Embryonic facial prominence (tissue), 1 donor: ENCODE measurements around the gene SIPA1L3.

Experiments
- DNase-seq: peaks from one replicate; pipeline ENCODE4 v3.0.0-alpha.2; 2016; ENCODE audit errors: extremely low spot score

Gene SIPA1L3

DNA sequence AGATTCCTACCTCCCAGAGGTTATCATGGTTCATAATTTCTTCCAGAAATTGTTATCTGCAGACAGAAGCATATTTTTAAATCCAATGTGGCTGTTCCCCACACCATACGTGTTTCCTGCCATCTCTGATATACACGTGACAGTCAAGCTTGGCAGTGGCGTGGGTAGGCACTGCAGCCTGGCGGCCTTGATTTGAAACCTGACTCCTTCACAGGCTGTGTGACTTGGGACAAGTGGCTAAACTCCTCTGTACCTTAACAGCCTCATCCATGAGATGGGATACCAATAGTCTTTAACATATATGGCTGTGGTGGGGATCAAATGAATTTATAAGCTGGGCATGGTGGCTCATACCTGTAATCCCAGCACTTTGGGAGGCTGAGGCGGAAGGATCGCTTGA is 283.8 kb downstream of the SIPA1L3 start:
- no peak for DNase-seq

GRCh38 chr19:38191747-38192146 is 284.7 kb downstream of the SIPA1L3 start:
- no peak for DNase-seq

DNA sequence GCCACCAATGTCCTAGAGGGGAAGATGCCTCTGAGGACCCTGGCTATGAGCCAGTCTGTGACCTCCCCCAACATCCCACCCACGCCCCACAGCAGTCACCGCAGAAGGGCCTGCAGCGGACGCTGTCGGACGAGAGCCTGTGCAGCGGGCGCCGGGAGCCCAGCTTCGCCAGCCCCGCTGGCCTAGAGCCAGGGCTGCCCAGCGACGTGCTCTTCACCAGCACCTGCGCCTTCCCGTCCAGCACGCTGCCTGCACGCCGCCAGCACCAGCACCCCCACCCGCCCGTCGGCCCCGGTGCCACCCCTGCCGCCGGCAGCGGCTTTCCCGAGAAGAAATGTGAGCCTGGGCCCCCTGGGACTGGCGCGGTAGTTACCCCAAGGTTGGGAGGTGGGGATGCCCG is 286.4 kb downstream of the SIPA1L3 start:
- no peak for DNase-seq

- DNase-seq, result no peak
Observed at GRCh38 chr19:38194061-38194701, 287.2 kb downstream of the SIPA1L3 start.

GRCh38 chr19:38195237-38195636 is 288.2 kb downstream of the SIPA1L3 start:
- no peak for DNase-seq

DNA sequence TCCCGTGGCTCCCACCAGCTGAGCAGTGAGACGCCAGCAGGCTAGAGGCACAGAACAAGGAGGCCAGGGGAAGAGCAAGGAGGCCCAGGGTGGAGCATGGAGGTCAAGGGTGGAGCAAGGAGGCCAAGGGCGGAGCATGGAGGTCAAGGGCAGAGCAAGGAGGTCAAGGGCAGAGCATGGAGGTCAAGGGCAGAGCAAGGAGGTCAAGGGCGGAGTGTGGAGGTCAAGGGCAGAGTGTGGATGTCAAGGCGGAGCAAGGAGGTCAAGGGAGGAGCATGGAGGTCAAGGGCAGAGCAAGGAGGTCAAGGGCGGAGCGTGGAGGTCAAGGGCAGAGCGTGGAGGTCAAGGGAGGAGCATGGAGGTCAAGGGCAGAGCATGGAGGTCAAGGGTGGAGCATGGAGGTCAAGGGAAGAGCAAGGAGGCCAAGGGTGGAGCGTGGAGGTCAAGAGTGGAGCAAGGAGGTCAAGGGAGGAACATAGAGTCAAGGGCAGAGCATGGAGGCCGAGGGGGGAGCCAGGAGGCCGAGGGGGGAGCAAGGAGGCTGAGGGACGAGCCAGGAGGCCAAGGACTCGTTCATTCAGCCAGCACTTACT is 289.3 kb downstream of the SIPA1L3 start:
- DNase-seq, result no peak

DNA sequence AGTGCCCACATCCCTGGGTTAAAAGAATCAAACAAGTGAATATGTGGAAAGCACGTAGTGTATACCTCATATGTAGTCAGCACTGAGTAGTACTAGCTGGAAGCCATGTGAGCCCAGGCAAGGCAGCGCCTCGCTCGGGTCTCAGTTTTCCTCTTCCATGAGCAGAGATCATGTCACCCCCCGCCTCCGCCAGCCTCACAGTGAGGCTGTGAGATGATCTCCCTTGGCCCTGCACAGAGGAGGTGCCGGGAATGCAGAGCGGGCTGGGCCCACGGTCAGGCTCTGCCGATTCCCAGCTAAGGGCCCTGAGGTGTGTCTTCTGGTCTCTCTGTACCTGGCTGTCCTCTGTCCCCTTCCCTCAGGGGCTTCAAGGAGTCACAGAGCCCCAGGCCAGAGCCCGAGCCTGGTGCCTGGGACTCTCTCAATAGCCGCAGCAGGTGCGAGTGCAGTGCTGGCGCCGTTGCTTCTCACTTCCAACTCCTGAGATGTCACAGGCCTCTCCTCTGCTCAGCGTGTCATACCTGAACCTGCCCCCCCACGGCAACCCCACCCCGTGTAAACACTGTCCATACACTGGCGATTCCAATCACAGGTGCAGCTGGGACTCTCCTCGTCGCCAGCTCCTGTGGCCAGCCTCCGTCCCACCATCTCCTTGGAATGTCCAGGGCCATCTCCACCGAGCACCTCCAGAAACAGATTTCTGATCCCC is 290.1 kb downstream of the SIPA1L3 start:
- DNase-seq, result no peak

- DNase-seq, result no peak
Observed at GRCh38 chr19:38197937-38198704, 291.1 kb downstream of the SIPA1L3 start.

GRCh38 chr19:38199340-38199739 is 292.3 kb downstream of the SIPA1L3 start:
- no peak for DNase-seq

DNA sequence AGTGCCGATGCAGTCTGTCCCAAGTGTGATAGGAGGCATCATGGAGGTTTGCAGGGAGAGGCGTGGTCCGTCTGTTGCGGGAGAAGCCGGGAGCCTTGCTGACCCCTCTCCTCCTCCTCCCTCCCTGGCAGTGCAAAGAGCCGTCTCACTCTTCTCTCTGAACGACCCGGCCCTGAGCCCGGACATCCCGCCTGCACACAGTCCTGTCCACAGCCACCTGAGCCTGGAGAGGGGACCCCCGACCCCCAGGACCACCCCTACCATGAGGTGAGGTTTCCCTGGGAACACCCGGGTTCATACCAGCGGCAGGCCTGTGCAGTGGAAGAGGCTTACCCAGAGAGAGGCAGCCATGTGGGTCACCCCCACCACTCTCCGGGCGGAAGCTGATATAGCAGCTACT is 294.7 kb downstream of the SIPA1L3 start:
- DNase-seq, result no peak

- no peak for DNase-seq
Observed at GRCh38 chr19:38202504-38202903, 295.5 kb downstream of the SIPA1L3 start.

- DNase-seq, result no peak
Observed at GRCh38 chr19:38203197-38203596, 296.2 kb downstream of the SIPA1L3 start.

DNA sequence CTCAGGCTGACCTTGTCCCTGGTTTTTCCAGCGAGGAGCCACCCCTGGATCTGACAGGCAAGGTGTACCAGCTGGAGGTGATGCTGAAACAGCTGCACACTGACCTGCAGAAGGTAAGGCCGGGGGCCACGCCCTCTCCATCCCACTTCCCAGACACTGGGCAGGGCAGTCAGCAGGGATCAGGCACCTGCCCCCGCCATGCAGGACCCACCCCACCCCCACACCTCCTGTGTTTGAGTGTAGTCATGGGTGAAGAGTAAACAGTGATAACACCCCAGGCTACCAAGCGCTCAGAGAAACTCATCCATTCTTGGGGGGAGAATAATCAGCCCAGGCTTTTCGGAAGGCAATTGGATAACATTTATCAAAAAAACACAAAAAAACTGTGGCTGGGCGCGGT is 297.1 kb downstream of the SIPA1L3 start:
- DNase-seq, result no peak

GRCh38 chr19:38204728-38205127 is 297.7 kb downstream of the SIPA1L3 start:
- no peak for DNase-seq

DNA sequence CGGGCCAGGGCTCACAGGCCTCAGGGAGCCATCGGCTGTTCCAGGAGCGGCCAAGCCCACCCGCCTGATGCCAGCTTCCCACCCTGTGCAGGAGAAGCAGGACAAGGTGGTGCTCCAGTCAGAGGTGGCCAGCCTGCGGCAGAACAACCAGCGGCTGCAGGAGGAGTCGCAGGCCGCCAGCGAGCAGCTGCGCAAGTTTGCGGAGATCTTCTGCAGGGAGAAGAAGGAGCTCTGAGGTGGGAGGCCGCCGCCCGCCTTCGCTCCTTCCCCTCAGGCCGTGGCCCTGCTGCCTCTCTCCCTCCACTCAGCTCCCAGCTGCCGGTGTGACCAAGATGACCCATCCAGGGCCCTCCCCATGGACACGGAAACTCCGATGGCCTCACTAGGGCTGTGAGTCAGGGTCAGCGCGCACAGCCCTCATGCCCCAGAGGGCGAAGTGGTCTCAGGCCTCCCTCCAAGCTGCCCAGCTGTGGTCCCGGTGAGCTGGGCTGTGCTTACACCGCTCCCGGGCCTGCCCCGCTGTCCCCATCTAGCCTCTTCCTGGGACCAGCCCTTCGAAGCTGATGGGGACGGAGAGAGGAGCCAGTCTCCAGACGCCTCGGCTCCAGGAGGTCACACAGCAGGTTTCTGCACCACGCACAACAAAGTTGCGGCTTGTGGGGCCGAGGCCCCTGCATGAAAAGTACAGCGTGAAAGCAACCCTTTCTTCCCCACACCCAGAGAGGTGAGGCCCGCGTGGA is 299.2 kb downstream of the SIPA1L3 start:
- DNase-seq, result no peak

DNA sequence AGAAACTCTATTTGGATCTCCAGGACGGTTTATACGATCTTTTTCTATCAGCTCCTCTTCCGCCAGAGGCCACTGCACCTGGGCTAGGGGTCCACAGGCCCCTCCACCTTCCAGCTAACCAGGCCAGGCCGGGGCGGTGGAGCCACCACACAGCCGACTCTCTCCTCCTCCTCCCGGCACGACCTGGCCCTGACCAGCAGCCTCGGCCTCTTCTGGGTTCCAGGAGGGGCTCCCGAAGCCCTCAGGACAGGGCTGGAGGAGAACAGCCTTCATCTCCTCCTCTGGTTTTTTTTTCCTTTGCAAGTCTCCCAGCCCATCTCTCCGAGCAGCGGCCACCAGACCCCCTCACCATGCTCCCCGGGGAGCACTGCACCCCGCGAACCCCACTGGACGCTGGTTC is 299.9 kb downstream of the SIPA1L3 start:
- DNase-seq, result no peak

GRCh38 chr19:38207543-38207942 is 300.5 kb downstream of the SIPA1L3 start:
- DNase-seq, result no peak

DNA sequence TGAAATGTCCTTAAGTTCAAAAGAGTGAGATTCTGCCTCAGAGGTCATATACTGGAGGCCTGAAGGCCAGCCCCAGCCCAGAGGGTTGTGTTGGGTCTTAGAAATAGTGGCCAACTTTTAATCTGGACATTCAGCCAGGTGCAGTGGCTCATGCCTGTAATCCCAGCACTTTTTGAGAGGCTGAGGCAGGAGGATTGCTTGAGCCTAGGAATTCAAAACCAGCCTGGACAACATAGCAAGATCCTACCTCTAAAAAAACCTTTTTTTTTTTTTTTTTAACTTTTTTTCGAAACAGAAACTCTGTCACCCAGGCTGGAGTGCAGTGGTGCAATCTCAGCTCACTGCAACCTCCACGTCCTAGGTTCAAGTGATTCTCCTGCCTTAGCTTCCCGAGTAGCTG is 301.6 kb downstream of the SIPA1L3 start:
- no peak for DNase-seq

DNA sequence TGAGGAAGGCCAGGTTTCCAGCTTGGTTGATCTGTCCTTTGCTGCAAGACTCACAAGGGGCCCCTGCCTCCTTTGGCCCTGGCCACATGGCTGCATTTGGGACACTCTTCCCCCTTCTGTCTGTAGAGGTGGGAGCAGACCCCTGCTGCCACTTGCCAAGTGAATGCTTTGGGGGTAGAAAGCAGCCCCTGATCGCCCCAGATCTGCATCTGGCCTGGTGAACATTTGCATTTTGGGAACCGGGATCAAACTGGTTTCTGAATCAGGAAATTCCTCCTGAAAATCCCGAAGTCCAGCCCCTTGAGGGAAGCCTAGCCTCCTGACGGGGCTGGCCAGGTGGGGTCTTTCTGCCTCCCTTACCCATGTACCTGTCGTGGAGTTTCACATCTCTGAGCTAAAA is 302.1 kb downstream of the SIPA1L3 start:
- no peak for DNase-seq

DNA sequence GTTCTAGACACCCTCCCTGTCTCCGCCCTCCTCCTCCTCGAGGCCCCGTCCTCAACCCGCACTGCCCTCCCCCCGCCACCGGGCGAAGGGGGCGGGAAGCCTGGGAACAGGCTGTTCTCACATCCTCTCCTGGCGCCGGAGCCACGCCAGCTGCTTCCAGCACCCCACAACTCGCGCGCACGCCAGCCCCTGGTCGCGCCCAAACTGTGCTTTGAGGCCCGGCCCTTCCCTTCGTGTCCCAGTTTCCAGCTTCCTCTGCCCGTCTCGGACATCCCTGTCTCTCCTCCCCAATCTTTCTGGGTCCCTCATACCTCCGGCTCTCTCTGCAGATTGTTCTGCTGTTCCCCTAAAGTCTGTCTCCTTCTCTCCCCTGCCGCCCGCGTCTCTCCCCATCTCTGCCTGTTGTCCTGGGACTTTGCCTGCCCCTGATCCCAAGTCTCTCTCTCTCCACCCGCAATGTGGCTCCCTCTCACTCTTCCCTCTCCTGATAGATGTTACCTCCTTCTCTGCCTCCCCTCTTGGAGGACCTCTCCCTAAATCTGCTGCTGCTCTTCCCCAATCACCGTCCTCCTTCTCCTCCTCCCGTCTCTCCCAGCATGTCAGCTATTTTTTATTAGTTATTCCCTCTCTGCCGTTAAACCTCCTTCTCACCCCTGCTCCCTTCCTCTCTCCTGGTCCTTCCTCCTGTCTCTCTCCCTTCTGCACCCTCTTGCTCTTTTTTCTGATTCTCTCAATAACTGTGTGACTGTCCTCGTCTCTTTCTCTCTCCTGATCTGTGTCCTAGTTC is 302.9 kb downstream of the SIPA1L3 start:
- peak; percentile 68 for DNase-seq

DNA sequence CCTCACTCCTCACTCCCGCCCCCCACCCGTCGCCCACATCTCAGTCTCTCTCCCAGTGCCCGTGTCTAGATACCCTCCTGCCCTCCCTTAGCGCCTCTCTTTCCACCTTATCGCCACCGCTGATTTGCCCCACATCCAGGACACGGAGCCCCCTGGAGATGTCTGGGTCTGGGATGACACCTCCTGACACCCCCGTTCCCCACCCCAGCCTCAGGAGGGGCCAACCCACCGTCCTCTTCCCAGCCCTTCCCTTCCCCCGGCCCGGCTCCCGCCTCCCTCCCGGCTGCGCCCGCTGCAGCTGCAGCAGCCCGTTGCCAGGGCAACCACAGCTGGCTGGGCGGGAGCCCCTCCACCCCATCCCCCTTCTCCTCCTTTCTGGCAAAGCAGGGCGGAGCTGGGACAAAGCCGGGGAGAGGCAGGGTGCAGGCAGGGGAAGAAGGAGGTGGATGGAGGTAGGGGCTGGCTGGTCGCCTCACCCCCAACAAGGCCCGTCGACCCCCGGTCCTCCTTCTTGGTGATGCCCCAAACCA is 303.5 kb downstream of the SIPA1L3 start:
- peak; percentile 91 for DNase-seq
